K562 (cell line): ENCODE data around the gene LRRTM2. TPM values are rescaled to one million over a fixed set of nuclear protein-coding genes. Genes with fewer than 3 reads are reported as not detected.

ENCODE experiments used
- ARID2 ChIP-seq: fragments of 450-650 bp; IDR thresholded peaks from 2 replicates; pipeline ENCODE4 v1.6.1; 2017; ENCODE audit warnings: antibody characterized with exemption, mild to moderate bottlenecking
- BCL6 ChIP-seq: fragments of 250-450 bp; sonication (Bioruptor Pico); IDR thresholded peaks from 2 replicates; pipeline ENCODE4 v1.4.0; 2020
- CAMTA2 ChIP-seq: fragments of 250-450 bp; sonication (Bioruptor Pico); conservative IDR thresholded peaks from 2 replicates; pipeline ENCODE4 v1.5.1; 2022
- CLOCK ChIP-seq: fragments of 250-450 bp; sonication (Bioruptor Pico); IDR thresholded peaks from 2 replicates; pipeline ENCODE4 v1.4.0; 2020; ENCODE audit warnings: mild to moderate bottlenecking, moderate library complexity, borderline replicate concordance
- CTCF ChIP-seq, 3 experiments: IDR thresholded peaks in 2 of 3; conservative IDR thresholded peaks in 1 of 3; 2 replicates each; pipeline ENCODE4 v1.5.1; 2011 to 2012; ENCODE audit warnings: low read length in 3 of 3, mild to moderate bottlenecking in 3 of 3, control low read depth in 2 of 3, improper control_type of control experiment in 1 of 3, inconsistent platforms in 1 of 3, low read depth in 1 of 3, mixed read lengths in 1 of 3, moderate library complexity in 1 of 3; ENCODE audit not compliant: insufficient read depth in 2 of 3
- FOXM1 ChIP-seq, 2 experiments: fragments of 450-650 bp in 1 of 2; sonication (generic) in 1 of 2; formaldehyde crosslinking in 1 of 2; IDR thresholded peaks; 2 replicates each; pipeline versions ENCODE4 v1.6.1 to v1.9.0; 2017 to 2022; ENCODE audit warnings: low read depth in 2 of 2, mild to moderate bottlenecking in 2 of 2, missing genetic modification reagents in 1 of 2, moderate library complexity in 1 of 2
- HIVEP1 ChIP-seq: fragments of 250-450 bp; sonication (Bioruptor Pico); IDR thresholded peaks from 2 replicates; pipeline ENCODE4 v1.4.0; 2020; ENCODE audit warnings: mild to moderate bottlenecking
- ILF3 ChIP-seq: fragments of 450-650 bp; IDR thresholded peaks from 2 replicates; pipeline ENCODE4 v1.6.1; 2018; ENCODE audit warnings: antibody characterized with exemption, mild to moderate bottlenecking, moderate library complexity, borderline replicate concordance
- NFATC3 ChIP-seq: fragments of 450-650 bp; IDR thresholded peaks from 2 replicates; pipeline ENCODE4 v1.6.1; 2017; ENCODE audit warnings: mild to moderate bottlenecking
- PRDM10 ChIP-seq: fragments of 450-650 bp; IDR thresholded peaks from 2 replicates; pipeline ENCODE4 v1.6.1; 2018; ENCODE audit not compliant: partially characterized antibody
- PYGO2 ChIP-seq: fragments of 450-650 bp; IDR thresholded peaks from 2 replicates; pipeline ENCODE4 v1.6.1; 2016; ENCODE audit warnings: mild to moderate bottlenecking, missing genetic modification characterization, moderate library complexity, missing compliant biosample characterization
- RAD21 ChIP-seq, 2 experiments: fragments of 250-450 bp in 1 of 2; fragments of 450-650 bp in 1 of 2; sonication (Bioruptor Pico) in 1 of 2; formaldehyde crosslinking in 1 of 2; IDR thresholded peaks in 1 of 2; conservative IDR thresholded peaks in 1 of 2; 2 replicates each; pipeline versions ENCODE4 v1.4.0 to v1.8.0; 2020 to 2022; ENCODE audit warnings: mild to moderate bottlenecking in 2 of 2, moderate library complexity in 1 of 2
- SREBF1 ChIP-seq: fragments of 150-350 bp; IDR thresholded peaks from 2 replicates; pipeline ENCODE4 v1.6.1; 2014; ENCODE audit warnings: antibody characterized with exemption, low read depth, low read length, borderline replicate concordance
- TAF15 ChIP-seq: fragments of 200-400 bp; formaldehyde crosslinking; IDR thresholded peaks from 2 replicates; pipeline ENCODE4 v1.6.1; 2017; ENCODE audit warnings: mild to moderate bottlenecking, low read depth, low read length, moderate library complexity
- TFAP4 ChIP-seq: sonication (generic); formaldehyde crosslinking; IDR thresholded peaks from 2 replicates; pipeline ENCODE4 v1.8.0; 2022; ENCODE audit warnings: missing genetic modification reagents, mild to moderate bottlenecking, moderate library complexity, borderline replicate concordance
- THRAP3 ChIP-seq: fragments of 450-650 bp; IDR thresholded peaks from 2 replicates; pipeline ENCODE4 v1.6.1; 2016; ENCODE audit warnings: mild to moderate bottlenecking, inconsistent platforms, borderline replicate concordance
- ZNF253 ChIP-seq: fragments of 250-450 bp; sonication (Bioruptor Pico); conservative IDR thresholded peaks from 2 replicates; pipeline ENCODE4 v1.6.1; 2021; ENCODE audit warnings: mild to moderate bottlenecking
- polyA plus RNA-seq, 8 experiments: library from polyadenylated mRNA; depleted of rRNA in 4 of 8; stranded (reverse) in 5 of 8; unstranded in 3 of 8; fragments of >200 nt; fragmentation: Nextera tagmentation in 2 of 8; fragmentation: Illumina TruSeq in 1 of 8; extraction: Ambion mirVana in 2 of 8; extraction: Trizol in 1 of 8; gene quantifications; 2 replicates each; pipeline versions ENCODE4 v1.2.1 to v1.2.3, GENCODE V29; 2011 to 2014; ENCODE audit warnings: inconsistent platforms in 1 of 8, missing spikeins in 1 of 8
- total RNA-seq, 7 experiments: library from RNA; depleted of rRNA in 6 of 7; stranded (reverse); fragments of >200 nt in 6 of 7; fragmentation: Illumina TruSeq in 2 of 7; extraction: Trizol in 2 of 7; gene quantifications; 2 replicates each; pipeline versions ENCODE4 v1.2.1 to v1.2.3, GENCODE V29; 2011 to 2021; ENCODE audit warnings: low replicate concordance in 1 of 7

LRRTM2 gene
- total and polyA plus RNA-seq, 9 of the 15 experiments (the other 6 are each of a cell fraction or from before 2014, with no cell fraction given) = under 0.01 to 0.07 (median 0.03) TPM; not detected in 4

GRCh38 chr5:138922494-138922893, 47.4 kb upstream of the LRRTM2 start (continued):
- TF ChIP-seq CTCF (IDR thresholded peaks at IDR 0.05 in 2 of 3, conservative IDR thresholded peaks at IDR 0.05 in 1 of 3; ENCODE audit: insufficient read depth in 2 of 3, low read depth in 1 of 3, low read length in 3 of 3) (peak in 2 of 3 experiments; percentile 18 to 20; a peak in 1 of 6 replicates), ZNF253 (CRISPR knock-in tag) (no peak), TFAP4 (CRISPR knock-in tag) (no peak), SREBF1 (no peak), ILF3 (no peak), TAF15 (no peak), NFATC3 (no peak), BCL6 (CRISPR knock-in tag) (no peak), PYGO2 (no peak), CLOCK (no peak), RAD21 (CRISPR knock-in tag; conservative IDR thresholded peaks at IDR 0.05 in 1 of 2, IDR thresholded peaks at IDR 0.05 in 1 of 2) (peak in 1 of 2 experiments; percentile 35; a peak in 1 of 4 replicates), ARID2 (no peak), FOXM1 (IDR thresholded peaks at IDR 0.05; ENCODE audit: low read depth) (no peak), FOXM1 (CRISPR knock-in tag; IDR thresholded peaks at IDR 0.05; ENCODE audit: low read depth) (no peak), CAMTA2 (CRISPR knock-in tag) (no peak), THRAP3 (no peak), HIVEP1 (CRISPR knock-in tag) (no peak), PRDM10 (no peak)
